ENCODE measurements around the gene TEKTIP1.

TEKTIP1 gene

DNA sequence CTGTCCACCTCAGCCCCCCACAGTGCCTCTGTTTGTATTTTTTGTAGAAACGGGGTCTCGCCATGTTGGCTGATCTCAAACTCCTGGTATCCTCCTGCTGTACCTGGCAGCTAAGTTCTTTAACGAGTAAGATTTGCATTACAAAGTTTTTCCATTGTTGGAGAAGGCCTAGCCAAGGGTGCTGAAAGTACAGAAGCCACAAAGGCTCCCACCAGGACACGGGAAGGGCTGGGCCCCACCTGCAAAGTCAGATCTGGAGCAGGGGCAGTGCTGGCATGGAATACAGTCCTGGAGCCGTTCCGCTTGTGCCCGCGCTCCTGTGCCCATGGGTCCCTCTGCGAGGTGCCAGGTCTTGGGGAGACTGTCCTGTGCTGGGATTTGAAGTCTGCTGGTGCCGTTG is 20.7 kb upstream of the TEKTIP1 start:
- Histone ChIP-seq H3K9me3 (ENCODE audit: control insufficient read depth in 2 of 2, low read length in 2 of 2) (no peaks in the 10 kb centered on the region), H3K4me1 (ENCODE audit: control insufficient read depth, insufficient read depth, low read length) (peaks cover 17% of the 10 kb centered on the region), H3K27ac (ENCODE audit: low read length) (no peak overlapping the region), H3K9ac (ENCODE audit: low read length in 2 of 2) (no peak overlapping the region), H3K4me3 (ENCODE audit: low read length in 2 of 2) (no peak overlapping the region), H3K36me3 (ENCODE audit: control insufficient read depth in 2 of 2, insufficient read depth in 2 of 2, low read length in 2 of 2) (peaks cover 0 to 7% of the 10 kb centered on the region in 2 donors), H3K27me3 (ENCODE audit: control insufficient read depth in 1 of 2, insufficient read depth in 2 of 2, low read length in 2 of 2) (no peaks in the 10 kb centered on the region)

DNA sequence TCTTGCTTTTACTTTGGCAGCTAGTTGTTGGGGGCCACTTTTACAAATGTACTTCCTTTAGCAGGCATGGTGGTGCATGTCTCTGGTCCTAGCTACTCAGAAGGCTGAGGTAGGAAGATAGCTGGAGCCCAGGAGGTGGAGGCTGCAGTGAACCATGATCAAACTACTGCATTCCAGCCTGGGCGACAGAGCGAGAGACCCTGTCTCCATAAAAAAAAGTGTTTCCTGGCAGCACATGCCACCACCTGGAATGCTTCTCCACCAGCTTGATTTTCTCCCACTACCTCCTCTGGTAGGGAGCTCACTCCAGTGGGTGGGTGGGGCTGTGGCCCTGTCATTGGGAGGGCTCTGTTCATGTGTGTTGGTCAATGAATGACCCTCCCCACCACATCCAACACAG is 20.3 kb upstream of the TEKTIP1 start:
- no peak overlapping the region for H3K9ac ChIP-seq (ENCODE audit: low read length in 2 of 2)
- no peak overlapping the region for H3K4me3 ChIP-seq (ENCODE audit: low read length in 2 of 2)
- peaks cover 13% of the 10 kb centered on the region for H3K4me1 ChIP-seq (ENCODE audit: control insufficient read depth, insufficient read depth, low read length)
- peaks cover 0 to 11% of the 10 kb centered on the region in 2 donors for H3K36me3 ChIP-seq (ENCODE audit: control insufficient read depth in 2 of 2, insufficient read depth in 2 of 2, low read length in 2 of 2)
- no peak overlapping the region for H3K27ac ChIP-seq (ENCODE audit: low read length)
- no peaks in the 10 kb centered on the region for H3K27me3 ChIP-seq (ENCODE audit: control insufficient read depth in 1 of 2, insufficient read depth in 2 of 2, low read length in 2 of 2)
- no peaks in the 10 kb centered on the region for H3K9me3 ChIP-seq (ENCODE audit: control insufficient read depth in 2 of 2, low read length in 2 of 2)

DNA sequence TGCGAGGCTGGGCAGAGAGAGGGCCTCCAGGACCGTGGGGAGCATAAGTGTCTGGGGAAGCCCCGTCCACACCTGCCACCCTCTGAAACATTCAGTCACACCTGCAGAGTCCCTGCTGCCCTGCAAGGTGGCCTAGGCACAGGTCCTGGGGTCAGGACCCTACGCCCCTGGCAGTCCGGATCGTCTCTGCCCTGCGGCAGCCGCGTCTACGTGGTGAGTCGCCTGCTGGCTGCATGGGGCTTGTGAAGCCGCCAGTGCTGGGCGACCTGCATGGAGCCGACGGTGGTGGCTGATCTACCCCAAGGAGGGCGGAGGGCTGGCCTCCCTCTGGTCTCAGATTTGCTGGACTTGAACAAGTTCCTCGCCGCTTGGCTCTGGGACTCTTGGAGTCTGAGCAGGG is 19.8 kb upstream of the TEKTIP1 start:
- H3K27me3 ChIP-seq (ENCODE audit: control insufficient read depth in 1 of 2, insufficient read depth in 2 of 2, low read length in 2 of 2) = no peaks in the 10 kb centered on the region

DNA sequence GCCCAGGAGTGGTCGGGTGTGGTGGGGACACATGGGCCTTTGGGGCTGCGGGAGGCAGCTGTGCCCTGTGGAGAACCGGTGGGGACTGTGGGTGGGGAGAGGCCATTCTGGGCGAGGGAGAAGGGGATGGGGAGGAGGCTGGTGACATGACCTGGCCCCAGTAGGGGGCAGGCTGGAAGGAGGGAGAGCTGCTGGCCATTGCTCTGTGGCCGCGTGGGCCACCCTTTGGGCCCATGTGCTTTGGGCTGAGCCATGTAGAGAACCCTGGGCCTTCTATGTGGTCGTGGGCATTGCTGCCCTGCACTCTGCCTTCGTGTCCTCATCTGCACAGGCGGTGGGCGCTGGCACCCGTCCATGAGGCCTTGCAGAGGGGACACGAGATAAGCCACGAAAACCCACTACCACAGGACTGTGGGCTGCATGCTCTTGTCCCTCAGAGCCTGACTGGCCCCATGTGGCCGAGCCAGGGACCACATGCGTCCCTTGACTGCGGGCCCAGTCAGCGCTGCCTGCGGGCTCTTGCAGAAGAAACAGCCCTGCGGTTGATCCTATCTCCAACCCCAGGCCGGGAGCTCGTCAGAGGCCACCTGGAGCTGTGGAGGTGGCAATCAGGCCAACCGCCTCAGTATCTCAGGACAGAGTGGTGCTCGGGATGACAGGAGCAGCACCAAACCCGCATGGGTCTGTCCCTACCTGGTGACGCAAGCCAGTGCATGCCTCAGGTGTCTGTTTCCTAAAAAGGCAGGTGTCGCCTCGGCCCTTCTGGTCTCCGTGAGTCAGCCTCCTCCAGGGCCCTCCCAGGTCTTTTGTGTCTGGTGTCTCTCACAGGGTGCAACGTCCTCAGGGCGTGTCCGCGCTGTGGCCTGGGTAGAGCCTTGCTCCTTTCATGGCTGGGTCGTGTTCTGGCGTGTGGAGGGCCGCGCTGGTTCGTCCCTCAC is 18.5 kb upstream of the TEKTIP1 start:
- Histone ChIP-seq H3K36me3 (ENCODE audit: control insufficient read depth in 2 of 2, insufficient read depth in 2 of 2, low read length in 2 of 2) (peaks cover 5 to 20% of the 10 kb centered on the region in 2 donors), H3K4me3 (ENCODE audit: low read length in 2 of 2) (no peak overlapping the region), H3K9ac (ENCODE audit: low read length in 2 of 2) (no peak overlapping the region), H3K27me3 (ENCODE audit: control insufficient read depth in 1 of 2, insufficient read depth in 2 of 2, low read length in 2 of 2) (no peaks in the 10 kb centered on the region), H3K9me3 (ENCODE audit: control insufficient read depth in 2 of 2, low read length in 2 of 2) (no peaks in the 10 kb centered on the region), H3K27ac (ENCODE audit: low read length) (no peak overlapping the region), H3K4me1 (ENCODE audit: control insufficient read depth, insufficient read depth, low read length) (peaks cover 13% of the 10 kb centered on the region)

More for the DNA sequence above, 19.8 kb upstream of the TEKTIP1 start:
- Histone ChIP-seq H3K27ac (ENCODE audit: low read length) (no peak overlapping the region), H3K9ac (ENCODE audit: low read length in 2 of 2) (no peak overlapping the region), H3K36me3 (ENCODE audit: control insufficient read depth in 2 of 2, insufficient read depth in 2 of 2, low read length in 2 of 2) (peaks cover 0 to 15% of the 10 kb centered on the region in 2 donors), H3K4me1 (ENCODE audit: control insufficient read depth, insufficient read depth, low read length) (peaks cover 13% of the 10 kb centered on the region), H3K9me3 (ENCODE audit: control insufficient read depth in 2 of 2, low read length in 2 of 2) (no peaks in the 10 kb centered on the region), H3K4me3 (ENCODE audit: low read length in 2 of 2) (no peak overlapping the region)

DNA sequence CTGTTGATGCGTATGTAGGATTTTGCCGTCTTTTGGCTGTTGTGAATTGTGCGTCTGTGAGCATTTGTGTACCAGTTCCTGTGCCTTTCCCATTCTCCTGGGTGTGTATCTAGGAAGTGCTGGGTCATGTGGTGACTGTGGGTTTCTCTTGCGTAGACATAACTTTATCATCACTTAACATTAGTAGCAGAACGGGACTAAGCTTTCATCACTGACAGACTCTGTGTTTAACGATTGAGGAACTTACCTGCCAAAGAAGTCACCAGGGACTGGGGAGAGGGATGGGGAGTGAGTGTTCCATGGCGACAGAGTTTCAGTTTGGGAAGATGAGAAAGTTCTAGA is 17.9 kb upstream of the TEKTIP1 start:
- H3K27me3 ChIP-seq (ENCODE audit: control insufficient read depth in 1 of 2, insufficient read depth in 2 of 2, low read length in 2 of 2) = no peaks in the 10 kb centered on the region
- no peaks in the 10 kb centered on the region for H3K9me3 ChIP-seq (ENCODE audit: control insufficient read depth in 2 of 2, low read length in 2 of 2)
- peaks cover 12% of the 10 kb centered on the region for H3K4me1 ChIP-seq (ENCODE audit: control insufficient read depth, insufficient read depth, low read length)
- H3K9ac ChIP-seq (ENCODE audit: low read length in 2 of 2) = no peak overlapping the region
- H3K27ac ChIP-seq (ENCODE audit: low read length) = no peak overlapping the region
- peaks cover 5 to 20% of the 10 kb centered on the region in 2 donors for H3K36me3 ChIP-seq (ENCODE audit: control insufficient read depth in 2 of 2, insufficient read depth in 2 of 2, low read length in 2 of 2)
- H3K4me3 ChIP-seq (ENCODE audit: low read length in 2 of 2) = no peak overlapping the region

DNA sequence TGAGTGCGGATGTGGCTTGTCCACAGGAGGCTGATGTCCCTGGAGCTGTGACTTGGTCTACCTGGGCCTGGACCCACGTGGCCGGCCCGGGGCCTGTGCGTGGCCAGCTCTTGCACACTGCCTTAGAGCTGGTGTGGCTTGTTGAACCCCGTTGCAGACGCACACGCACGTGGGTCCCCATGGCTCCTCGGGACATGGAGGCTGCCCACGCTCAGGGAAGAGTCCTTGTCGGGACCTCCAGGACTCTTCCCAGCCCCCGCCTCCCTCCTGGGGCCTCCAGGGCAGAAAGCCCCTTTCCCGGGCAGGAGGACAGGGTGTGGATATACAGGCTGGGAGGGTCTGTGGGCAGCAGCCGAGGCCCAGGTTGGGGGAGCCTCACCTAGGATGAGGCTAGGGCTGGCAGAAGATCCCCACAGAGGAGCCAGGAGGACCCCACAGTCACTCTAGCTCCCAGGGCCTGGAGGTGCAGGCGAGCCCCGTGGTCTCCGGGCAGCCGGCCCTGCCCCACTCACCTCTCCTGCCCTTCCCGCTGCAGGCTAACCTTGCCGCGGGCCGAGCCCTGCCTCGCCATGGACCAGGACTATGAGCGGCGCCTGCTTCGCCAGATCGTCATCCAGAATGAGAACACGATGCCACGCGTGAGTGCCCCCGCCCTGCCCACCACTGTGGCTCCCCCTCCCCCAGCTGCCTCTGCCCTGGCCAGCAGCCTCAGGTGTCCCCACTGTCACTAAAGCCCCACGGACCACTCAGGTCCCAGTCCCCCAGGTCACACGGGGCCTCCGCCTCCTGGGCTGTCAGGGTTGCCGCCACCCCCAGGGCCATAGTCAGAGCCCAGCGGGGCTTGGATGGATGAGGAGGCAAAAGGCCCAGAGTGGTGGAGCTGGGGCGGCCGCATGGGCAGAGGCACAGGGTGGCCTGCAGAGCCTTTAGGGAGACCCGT is 16.3 kb upstream of the TEKTIP1 start:
- Histone ChIP-seq H3K27ac (ENCODE audit: low read length) (no peak overlapping the region), H3K4me1 (ENCODE audit: control insufficient read depth, insufficient read depth, low read length) (peaks cover 7% of the 10 kb centered on the region), H3K9me3 (ENCODE audit: control insufficient read depth in 2 of 2, low read length in 2 of 2) (no peaks in the 10 kb centered on the region), H3K9ac (ENCODE audit: low read length in 2 of 2) (no peak overlapping the region), H3K27me3 (ENCODE audit: control insufficient read depth in 1 of 2, insufficient read depth in 2 of 2, low read length in 2 of 2) (no peaks in the 10 kb centered on the region), H3K4me3 (ENCODE audit: low read length in 2 of 2) (no peak overlapping the region), H3K36me3 (ENCODE audit: control insufficient read depth in 2 of 2, insufficient read depth in 2 of 2, low read length in 2 of 2) (peaks cover 11 to 26% of the 10 kb centered on the region in 2 donors)

DNA sequence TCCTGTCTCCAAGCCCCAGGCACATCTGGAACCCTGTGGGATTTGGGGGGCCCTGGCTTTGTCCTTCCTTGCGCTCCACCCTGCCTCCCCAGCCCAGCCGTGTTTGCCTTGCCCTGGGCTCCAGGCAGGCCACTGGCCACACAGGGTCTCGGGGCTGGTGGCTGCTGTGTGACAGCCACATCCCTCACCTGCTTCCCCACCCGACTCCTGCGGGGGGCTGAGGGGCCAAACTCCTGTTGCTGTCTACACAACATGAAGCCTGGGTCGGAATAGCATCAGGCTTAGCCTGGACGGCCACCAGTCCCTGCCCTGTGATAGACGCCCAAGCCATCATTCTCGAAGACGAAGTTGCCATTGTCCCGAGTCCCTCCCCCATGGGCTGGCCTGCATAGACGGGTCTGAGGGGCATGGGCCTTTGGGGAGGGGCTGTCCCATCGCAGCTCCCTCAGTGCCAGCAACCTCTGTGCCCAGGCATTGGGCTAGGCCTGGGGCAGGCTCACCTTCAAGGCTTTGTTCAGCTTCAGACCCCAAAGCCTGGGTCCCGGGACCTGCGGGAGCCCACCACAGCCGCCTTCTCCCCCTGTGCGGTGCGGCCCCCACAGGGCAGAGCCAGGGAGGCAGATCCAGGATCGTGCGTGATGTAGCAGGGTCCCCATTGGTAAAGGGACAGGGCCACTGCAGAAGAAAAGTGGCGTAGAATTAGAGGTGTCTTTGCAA is 15.5 kb upstream of the TEKTIP1 start:
- peaks cover 7% of the 10 kb centered on the region for H3K4me1 ChIP-seq (ENCODE audit: control insufficient read depth, insufficient read depth, low read length)
- H3K36me3 ChIP-seq (ENCODE audit: control insufficient read depth in 2 of 2, insufficient read depth in 2 of 2, low read length in 2 of 2) = peaks cover 13 to 31% of the 10 kb centered on the region in 2 donors
- no peak overlapping the region for H3K4me3 ChIP-seq (ENCODE audit: low read length in 2 of 2)
- no peaks in the 10 kb centered on the region for H3K27me3 ChIP-seq (ENCODE audit: control insufficient read depth in 1 of 2, insufficient read depth in 2 of 2, low read length in 2 of 2)
- H3K9me3 ChIP-seq (ENCODE audit: control insufficient read depth in 2 of 2, low read length in 2 of 2) = no peaks in the 10 kb centered on the region
- no peak overlapping the region for H3K9ac ChIP-seq (ENCODE audit: low read length in 2 of 2)
- H3K27ac ChIP-seq (ENCODE audit: low read length) = no peak overlapping the region

DNA sequence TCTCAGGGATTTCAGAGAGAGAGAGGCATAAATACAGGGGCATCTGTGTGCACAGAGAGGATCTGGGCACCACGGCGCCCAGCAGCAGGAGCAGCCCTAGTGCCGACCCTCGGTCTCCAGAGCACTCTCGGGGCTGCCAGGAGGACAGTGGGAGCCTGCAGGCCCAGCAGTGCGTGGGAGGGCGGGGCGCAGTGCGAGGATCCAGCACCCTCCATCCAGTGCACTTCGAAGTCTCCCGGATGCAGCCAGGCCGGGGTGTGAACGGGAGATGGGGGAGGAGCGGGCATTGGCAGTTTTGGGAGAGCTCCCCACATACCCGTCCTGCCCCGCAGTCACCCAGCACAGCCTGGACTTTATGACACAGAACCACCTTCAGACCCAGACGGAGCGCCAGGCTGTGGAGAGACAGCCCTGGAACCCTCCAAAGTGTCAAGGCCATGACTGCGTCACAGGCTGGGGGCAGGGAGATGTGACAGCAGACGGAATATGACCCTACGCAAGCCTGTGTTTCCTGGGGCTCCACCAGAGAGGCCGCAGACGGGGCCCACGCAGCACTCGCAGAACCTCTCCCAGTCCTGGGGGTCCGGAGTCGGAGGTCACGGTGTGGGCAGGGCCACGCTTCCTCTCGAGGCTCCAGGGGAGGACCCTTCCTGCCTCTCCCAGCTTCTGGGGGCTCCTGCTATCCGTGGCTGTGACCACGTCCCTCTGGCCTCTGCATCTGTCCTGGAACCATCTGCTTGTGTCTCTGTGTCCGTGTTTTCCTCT is 14.7 kb upstream of the TEKTIP1 start:
- Histone ChIP-seq H3K36me3 (ENCODE audit: control insufficient read depth in 2 of 2, insufficient read depth in 2 of 2, low read length in 2 of 2) (peaks cover 13 to 31% of the 10 kb centered on the region in 2 donors), H3K4me1 (ENCODE audit: control insufficient read depth, insufficient read depth, low read length) (peaks cover 7% of the 10 kb centered on the region), H3K4me3 (ENCODE audit: low read length in 2 of 2) (no peak overlapping the region), H3K9me3 (ENCODE audit: control insufficient read depth in 2 of 2, low read length in 2 of 2) (no peaks in the 10 kb centered on the region), H3K27me3 (ENCODE audit: control insufficient read depth in 1 of 2, insufficient read depth in 2 of 2, low read length in 2 of 2) (no peaks in the 10 kb centered on the region), H3K9ac (ENCODE audit: low read length in 2 of 2) (no peak overlapping the region), H3K27ac (ENCODE audit: low read length) (no peak overlapping the region)

DNA sequence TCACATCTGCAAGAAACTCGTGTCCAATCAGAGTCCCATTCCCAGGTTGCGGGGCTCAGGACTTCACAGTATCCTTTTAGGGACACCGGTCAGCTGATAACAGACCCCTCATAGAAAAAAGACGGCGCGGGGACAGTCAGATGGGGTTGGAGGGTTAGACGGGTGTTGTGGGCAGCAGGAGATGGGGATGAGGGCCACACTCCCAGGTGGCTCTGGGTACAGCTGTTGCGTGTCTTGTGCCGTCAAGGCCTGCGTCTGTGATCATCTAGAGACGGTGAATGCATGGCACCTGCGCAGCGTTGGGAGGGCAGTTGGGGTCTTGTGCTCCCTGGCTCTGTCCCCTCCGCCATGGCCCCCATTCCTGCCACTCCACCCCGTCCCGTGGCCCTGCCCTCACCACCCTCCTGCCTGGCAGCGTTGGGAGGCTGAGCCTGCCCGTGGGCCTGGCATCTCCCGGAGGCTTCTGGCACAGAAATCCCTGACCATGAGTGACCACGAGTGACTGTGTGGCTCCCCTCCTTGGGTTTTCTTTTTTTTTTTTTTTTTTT is 14.0 kb upstream of the TEKTIP1 start:
- H3K27me3 ChIP-seq (ENCODE audit: control insufficient read depth in 1 of 2, insufficient read depth in 2 of 2, low read length in 2 of 2) = no peaks in the 10 kb centered on the region
- peaks cover 13 to 27% of the 10 kb centered on the region in 2 donors for H3K36me3 ChIP-seq (ENCODE audit: control insufficient read depth in 2 of 2, insufficient read depth in 2 of 2, low read length in 2 of 2)
- no peak overlapping the region for H3K9ac ChIP-seq (ENCODE audit: low read length in 2 of 2)

More for the DNA sequence above, 14.0 kb upstream of the TEKTIP1 start:
- no peak overlapping the region for H3K27ac ChIP-seq (ENCODE audit: low read length)
- no peak overlapping the region for H3K4me3 ChIP-seq (ENCODE audit: low read length in 2 of 2)
- no peaks in the 10 kb centered on the region for H3K9me3 ChIP-seq (ENCODE audit: control insufficient read depth in 2 of 2, low read length in 2 of 2)
- peaks cover 5% of the 10 kb centered on the region for H3K4me1 ChIP-seq (ENCODE audit: control insufficient read depth, insufficient read depth, low read length)

All from stomach smooth muscle (tissue), 2 donors.